SKM-1 treated with dmso at 0.1 percent for 144 hours (cell line): ENCODE measurements around the gene FKRP.
"Not testable (repeated sequence)": the region's sequence is repeated elsewhere in the genome, so short reads cannot be mapped to it uniquely, and the experiment has no call there.

Source experiments
- DNase-seq: peaks from one replicate; lab custom pipeline; 2025; ENCODE audit not compliant: unreplicated experiment; lab: John Stamatoyannopoulos, UW

FKRP gene

GRCh38 chr19:46756544-46756888, 10.7 kb downstream of the FKRP start:
- DNase-seq: no peak

- no peak for DNase-seq
These were observed 13.3 kb downstream of the FKRP start for GRCh38 chr19:46759206-46759605.

- DNase-seq: no peak
These were observed 14.0 kb downstream of the FKRP start for GRCh38 chr19:46759817-46760333.

DNA sequence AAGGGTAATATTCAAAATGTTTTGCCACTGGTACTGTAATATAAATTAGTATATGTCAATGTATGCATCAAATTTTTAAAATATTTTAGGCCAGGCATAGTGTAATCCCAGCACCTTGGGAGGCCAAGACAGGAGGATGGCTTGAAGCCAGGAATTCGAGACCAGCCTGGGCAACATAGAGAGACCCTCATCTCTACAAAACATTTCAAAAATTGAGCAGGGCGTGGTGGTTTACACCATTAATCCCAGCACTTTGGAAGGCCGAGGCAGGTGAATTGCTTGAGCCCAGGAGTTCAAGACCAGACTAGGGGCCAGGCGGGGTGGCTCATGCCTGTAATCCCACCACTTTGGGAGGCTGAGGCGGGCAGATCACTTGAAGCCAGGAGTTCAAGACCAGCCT, 14.5 kb downstream of the FKRP start:
- DNase-seq: no peak

- not testable (repeated sequence) for DNase-seq
These were observed 15.0 kb downstream of the FKRP start for GRCh38 chr19:46760897-46761296.

DNA sequence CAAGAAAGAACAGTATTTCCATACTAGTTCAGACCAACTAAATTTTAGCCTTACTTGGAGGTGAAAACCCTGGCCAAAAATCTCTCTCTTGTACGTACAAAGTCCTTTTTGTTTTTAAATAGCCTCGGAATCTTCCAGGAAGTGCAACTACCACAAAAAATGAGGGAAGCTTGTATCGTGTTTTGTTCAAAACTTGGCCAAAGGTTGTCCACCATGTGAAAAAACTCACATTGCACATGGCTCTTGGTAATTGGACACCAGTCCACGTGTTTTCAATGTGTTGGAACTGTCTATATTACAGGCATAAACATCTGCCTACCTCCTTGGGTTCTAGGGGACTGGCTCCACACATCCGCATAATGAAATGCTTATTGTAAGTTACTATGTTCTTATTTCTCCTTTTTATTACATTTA, 15.6 kb downstream of the FKRP start:
- DNase-seq: no peak

- no peak for DNase-seq
These were observed 16.5 kb downstream of the FKRP start for GRCh38 chr19:46762245-46762890.

GRCh38 chr19:46764817-46765291, 19.0 kb downstream of the FKRP start:
- DNase-seq: no peak

DNA sequence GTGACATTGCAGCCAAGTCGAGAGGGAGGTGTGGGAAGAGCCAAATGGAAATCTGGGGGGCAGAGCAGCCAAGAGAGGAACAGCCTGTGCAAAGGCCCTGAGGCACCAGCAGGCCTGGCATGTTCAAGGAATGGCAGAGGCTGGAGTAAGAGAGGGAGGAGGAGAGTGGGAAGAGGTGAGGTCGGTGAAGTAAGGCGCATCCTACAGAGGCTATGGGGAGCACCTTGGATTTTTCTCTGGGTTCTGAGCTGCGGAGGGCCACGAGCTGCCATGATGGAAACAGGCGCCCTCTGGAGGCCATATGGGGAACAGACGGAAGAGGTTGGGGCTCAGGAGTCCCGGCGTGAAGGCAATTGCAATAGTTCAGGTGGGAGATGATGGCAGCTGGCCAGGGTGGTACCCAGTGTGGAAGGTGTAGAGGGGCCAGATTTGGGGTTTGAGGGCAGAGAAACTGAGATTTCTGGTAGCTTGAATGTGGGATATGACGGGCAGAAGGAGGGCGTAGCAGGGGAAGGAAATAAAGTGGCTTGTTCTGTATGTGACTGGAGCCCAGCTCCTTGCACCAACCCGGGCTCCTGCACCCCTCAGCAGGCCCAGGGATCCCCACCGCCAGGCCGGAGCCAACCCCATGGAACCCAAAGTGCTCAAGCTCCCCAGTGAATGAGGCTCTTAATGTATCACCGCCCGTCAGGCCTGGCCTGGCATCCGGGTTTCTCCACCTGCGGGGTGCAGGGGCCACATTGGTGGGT, 20.9 kb downstream of the FKRP start:
- no peak for DNase-seq

- DNase-seq: not testable (repeated sequence)
These were observed 22.9 kb downstream of the FKRP start for GRCh38 chr19:46768746-46769145.

- DNase-seq: no peak
These were observed 26.5 kb downstream of the FKRP start for GRCh38 chr19:46772170-46773017.

- no peak for DNase-seq
These were observed 27.2 kb downstream of the FKRP start for GRCh38 chr19:46773018-46773399.

- DNase-seq: no peak
These were observed 29.9 kb downstream of the FKRP start for GRCh38 chr19:46775642-46776258.

DNA sequence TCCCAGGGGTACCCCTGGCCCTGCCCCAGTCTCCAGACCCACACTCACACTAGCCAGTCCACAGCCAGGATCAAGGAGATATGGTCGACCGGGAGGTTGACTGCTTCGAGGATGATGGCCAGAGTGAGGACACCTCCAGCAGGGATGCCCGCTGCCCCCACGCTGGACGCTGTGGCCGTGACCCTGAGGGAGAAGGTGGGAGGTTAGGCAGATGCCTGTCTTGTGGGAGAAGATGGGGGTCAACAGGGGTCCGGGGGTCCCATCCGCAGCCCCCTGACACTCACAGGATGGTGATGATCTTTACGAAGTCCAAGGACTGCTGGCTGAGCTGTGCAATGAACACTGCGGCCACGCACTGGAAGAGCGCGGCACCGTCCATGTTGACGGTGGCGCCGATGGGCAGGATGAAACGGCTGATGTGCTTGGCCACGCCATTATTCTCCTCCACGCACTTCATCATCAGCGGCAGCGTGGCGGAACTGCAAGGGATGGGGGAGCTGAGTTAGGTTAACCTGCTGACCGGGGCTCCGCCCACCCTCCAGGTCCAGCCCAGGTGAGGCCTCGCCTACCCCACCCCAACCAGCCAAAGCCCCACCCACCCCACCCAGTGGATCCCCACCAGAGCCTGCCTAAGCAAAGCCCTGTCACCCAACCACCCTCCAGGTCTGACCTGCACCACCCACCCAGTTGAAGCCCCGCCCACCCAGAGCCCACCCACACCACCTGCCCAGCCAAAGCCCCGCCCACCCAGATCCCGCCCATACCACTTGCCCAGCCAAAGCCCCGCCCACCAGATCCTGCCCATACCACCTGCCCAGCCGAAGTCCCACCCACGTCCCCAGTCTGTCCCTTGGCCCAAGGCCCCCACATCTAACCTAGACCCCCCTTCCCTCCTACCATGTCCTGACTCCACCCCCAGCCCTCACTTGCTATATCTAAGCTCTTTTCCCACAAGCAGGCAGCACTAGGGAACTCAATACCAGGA, 31.4 kb downstream of the FKRP start:
- DNase-seq: no peak

GRCh38 chr19:46777956-46778645, 32.2 kb downstream of the FKRP start:
- not testable (repeated sequence) for DNase-seq

DNA sequence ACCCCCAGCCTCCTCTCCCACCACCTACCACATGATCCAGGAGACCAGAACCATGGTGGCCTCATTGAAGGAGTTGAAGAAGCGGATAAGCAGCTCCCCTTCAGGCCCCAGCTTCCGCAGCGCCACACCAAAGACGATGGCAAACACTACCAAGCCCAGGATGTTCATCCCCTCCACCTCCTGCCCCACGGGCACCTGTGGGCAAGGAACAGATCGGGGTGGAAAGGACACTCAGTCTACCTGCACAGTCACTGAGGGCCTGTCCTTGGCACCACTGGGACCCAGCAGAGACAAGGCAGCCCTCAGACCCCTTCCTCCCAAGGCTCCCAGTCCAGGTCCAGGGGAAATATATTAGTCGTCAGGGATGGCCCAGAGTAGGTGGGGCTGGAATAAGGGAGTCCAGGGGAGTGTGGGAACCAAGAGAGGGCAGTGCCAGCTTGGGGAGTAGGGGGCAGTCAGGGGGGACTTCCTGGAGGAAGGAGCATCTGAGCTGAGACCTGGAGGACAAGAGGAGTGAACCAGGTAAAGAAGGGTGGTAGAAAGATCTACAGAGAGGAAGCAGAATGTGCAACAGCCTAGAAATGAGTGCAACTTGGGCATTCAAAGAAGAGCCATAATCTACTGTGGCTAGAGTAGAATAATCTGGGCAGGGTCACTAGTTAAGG, 36.6 kb downstream of the FKRP start:
- no peak for DNase-seq

DNA sequence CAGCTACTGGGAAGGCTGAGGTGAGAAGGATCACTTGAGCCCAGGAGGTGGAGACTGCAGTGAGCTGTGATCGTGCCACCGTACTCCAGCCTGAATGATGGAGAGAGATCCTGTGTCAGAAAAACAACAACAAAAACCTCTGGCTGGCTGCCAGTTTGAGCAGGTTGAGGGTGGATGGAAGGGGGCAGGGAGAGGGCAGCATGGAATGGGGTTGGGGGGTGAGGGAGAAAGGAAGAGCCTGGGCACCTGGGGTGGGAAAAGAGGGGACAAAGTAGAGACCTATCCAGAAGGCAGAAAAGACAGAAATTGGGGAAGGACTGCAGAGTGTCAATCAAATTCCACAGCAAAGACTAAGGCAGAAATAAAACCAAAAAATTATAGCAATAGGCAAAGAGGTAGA, 37.8 kb downstream of the FKRP start:
- DNase-seq: no peak

DNA sequence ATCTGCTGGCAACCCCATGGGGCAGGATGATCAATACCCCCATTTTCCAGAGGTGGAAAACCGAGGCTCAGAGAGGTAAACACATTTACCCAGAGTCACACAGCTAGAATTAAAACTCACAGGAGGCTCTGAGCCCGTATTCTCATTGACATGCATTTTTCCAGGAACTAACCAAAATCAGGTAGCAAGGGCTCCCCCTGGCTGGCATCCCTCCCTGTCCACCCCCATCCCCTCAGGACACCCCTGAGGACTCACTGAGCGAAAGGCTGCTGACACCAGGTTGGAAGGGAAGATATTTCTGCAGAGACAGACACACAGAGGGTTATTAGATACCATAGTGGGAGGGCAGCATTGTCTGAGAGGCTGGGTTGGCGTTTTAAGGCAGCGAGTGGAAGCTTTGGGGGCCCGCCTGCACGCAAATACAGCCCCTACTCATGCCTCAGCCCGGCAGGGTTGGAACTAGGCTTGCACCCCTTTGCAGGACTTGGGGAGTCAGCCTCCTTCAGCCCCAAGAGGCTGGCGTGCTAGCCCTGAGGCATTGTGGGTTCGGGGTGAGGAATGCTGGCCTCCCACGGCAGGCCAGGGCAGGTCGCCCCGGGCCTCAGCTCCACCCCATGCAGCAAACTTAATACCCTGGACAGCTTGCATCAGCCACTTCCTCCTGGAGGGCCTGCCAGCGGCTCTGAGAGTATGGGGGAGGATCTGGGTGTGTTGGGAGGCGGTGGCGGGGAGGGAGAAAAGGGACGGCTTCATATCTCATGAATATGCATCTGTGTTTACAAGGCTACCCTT, 38.6 kb downstream of the FKRP start:
- peak; percentile 79 for DNase-seq
